ENCODE results near the gene LINC01488. TPM values are rescaled to one million over a fixed set of nuclear protein-coding genes. Genes with fewer than 3 reads are reported as not detected.

LINC01488 gene
- total RNA-seq, 2 donors from 2014 or later = not detected

GRCh38 chr11:69470793-69471728 is 10.4 kb upstream of the LINC01488 start:
- Histone ChIP-seq H3K27ac (peak overlapping the region; percentile 22), H3K36me3 (no peaks in the 10 kb centered on the region), H3K4me3 (no peak overlapping the region), H3K9ac (ENCODE audit: low read depth in 2 of 2, low read length in 2 of 2) (peak overlapping the region in 1 of 2 donors; percentile 52), H3K4me1 (no peaks in the 10 kb centered on the region), H3K9me3 (no peaks in the 10 kb centered on the region), H3K27me3 (no peaks in the 10 kb centered on the region)
- intact Hi-C loops (cut with DNase I) = no loop called here
- DNase-seq = no peak
- no peak for TF ChIP-seq CTCF (IDR thresholded peaks at IDR 0.05)

GRCh38 chr11:69471729-69472540 is 9.5 kb upstream of the LINC01488 start:
- no peak overlapping the region for H3K4me3 ChIP-seq
- no peak overlapping the region for H3K9ac ChIP-seq (ENCODE audit: low read depth in 2 of 2, low read length in 2 of 2)
- no peaks in the 10 kb centered on the region for H3K4me1 ChIP-seq
- no peaks in the 10 kb centered on the region for H3K36me3 ChIP-seq
- no peak for TF ChIP-seq CTCF (IDR thresholded peaks at IDR 0.05)
- H3K27ac ChIP-seq = no peak overlapping the region
- no peak for DNase-seq
- no peaks in the 10 kb centered on the region for H3K27me3 ChIP-seq
- intact Hi-C loops (cut with DNase I) = no loop called here
- no peaks in the 10 kb centered on the region for H3K9me3 ChIP-seq

GRCh38 chr11:69472541-69473275 is 8.8 kb upstream of the LINC01488 start:
- Histone ChIP-seq H3K4me1 (no peaks in the 10 kb centered on the region), H3K36me3 (no peaks in the 10 kb centered on the region), H3K9me3 (no peaks in the 10 kb centered on the region), H3K9ac (ENCODE audit: low read depth in 2 of 2, low read length in 2 of 2) (no peak overlapping the region), H3K27ac (no peak overlapping the region), H3K4me3 (no peak overlapping the region), H3K27me3 (no peaks in the 10 kb centered on the region)
- DNase-seq = no peak
- intact Hi-C loops (cut with DNase I) = no loop called here
- no peak for TF ChIP-seq CTCF (IDR thresholded peaks at IDR 0.05)

GRCh38 chr11:69473276-69473845 is 8.1 kb upstream of the LINC01488 start:
- Histone ChIP-seq H3K9ac (ENCODE audit: low read depth in 2 of 2, low read length in 2 of 2) (no peak overlapping the region), H3K27ac (no peak overlapping the region), H3K36me3 (no peaks in the 10 kb centered on the region), H3K9me3 (no peaks in the 10 kb centered on the region), H3K27me3 (no peaks in the 10 kb centered on the region), H3K4me1 (no peaks in the 10 kb centered on the region), H3K4me3 (no peak overlapping the region)
- DNase-seq = no peak
- intact Hi-C loops (cut with DNase I) = no loop called here
- TF ChIP-seq CTCF (IDR thresholded peaks at IDR 0.05) = no peak

- no peaks in the 10 kb centered on the region for H3K36me3 ChIP-seq
- no peaks in the 10 kb centered on the region for H3K27me3 ChIP-seq
- no peak for DNase-seq
- intact Hi-C loops (cut with DNase I) = no loop called here
- TF ChIP-seq CTCF (IDR thresholded peaks at IDR 0.05) = no peak
- H3K4me1 ChIP-seq = no peaks in the 10 kb centered on the region
- no peaks in the 10 kb centered on the region for H3K9me3 ChIP-seq
- H3K4me3 ChIP-seq = no peak overlapping the region
- no peak overlapping the region for H3K27ac ChIP-seq
- no peak overlapping the region for H3K9ac ChIP-seq (ENCODE audit: low read depth in 2 of 2, low read length in 2 of 2)
Observed at GRCh38 chr11:69474736-69475135, 6.7 kb upstream of the LINC01488 start.
